Activated CD8-positive, alpha-beta T cell treated with anti-CD3 and anti-CD28 coated beads for 36 hours (primary cell): ENCODE measurements around the gene TNS1. TPM values are rescaled to one million over a fixed set of nuclear protein-coding genes. Genes with fewer than 3 reads are reported as not detected.

Experiments used
- ATAC-seq: fragments of 200-7000 bp; cut with Tn5 transposase; one replicate; pipeline ENCODE4 v1.10.0; 2021; ENCODE audit warnings: mild to moderate bottlenecking, moderate library complexity
- CTCF ChIA-PET: fragments of 350-600 bp; sonication (Branson Sonifier 250); formaldehyde crosslinking; loops from one replicate; lab custom pipeline; 2021; ENCODE audit warnings: antibody characterized with exemption; lab: Charles Lee
- POLR2A ChIA-PET: fragments of 350-600 bp; sonication (Branson Sonifier 250); formaldehyde crosslinking; loops from one replicate; lab custom pipeline; 2021; ENCODE audit warnings: antibody characterized with exemption; lab: Charles Lee
- DNase-seq: peaks from one replicate; pipeline ENCODE4 v3.0.0-alpha.2; 2020
- H3K27ac Mint-ChIP-seq: one replicate; pipeline ENCODE4 v1.8.0; 2021; ENCODE audit warnings: mild to moderate bottlenecking, mixed read lengths
- H3K27me3 Mint-ChIP-seq: one replicate; pipeline ENCODE4 v1.8.0; 2021; ENCODE audit warnings: mixed read lengths
- H3K36me3 Mint-ChIP-seq: one replicate; pipeline ENCODE4 v1.8.0; 2021; ENCODE audit warnings: low read depth, mixed read lengths
- H3K4me1 Mint-ChIP-seq: one replicate; pipeline ENCODE4 v1.8.0; 2021; ENCODE audit warnings: low read depth, mixed read lengths
- H3K4me3 Mint-ChIP-seq: one replicate; pipeline ENCODE4 v1.8.0; 2021; ENCODE audit warnings: mild to moderate bottlenecking, moderate library complexity, mixed read lengths
- H3K9me3 Mint-ChIP-seq: one replicate; pipeline ENCODE4 v1.8.0; 2021; ENCODE audit warnings: mixed read lengths
- intact Hi-C: fragments of 100-400 bp; cut with micrococcal nuclease; formaldehyde crosslinking; loops from one replicate; pipeline ENCODE4 v1.10.0; 2022
- total RNA-seq, 2 experiments: library from RNA; stranded (reverse); gene quantifications; one replicate each; pipeline ENCODE4 v1.2.3, GENCODE V29; 2021
- TF ChIP-seq, protein P1 (sequence below): fragments of 200-600 bp; IDR thresholded peaks from one replicate; pipeline ENCODE4 v1.8.0; 2022; ENCODE audit warnings: antibody characterized with exemption, mild to moderate bottlenecking

Gene TNS1
- total RNA-seq, 2 experiments from 2014 or later = 1.8 to 2.0 TPM

GRCh38 chr2:217853301-217853881 is 149.4 kb downstream of the TNS1 start:
- ChIA-PET CTCF (interaction anchor here (2.7 kb wide), 1 partner anchor 33 kb away, joined by 9 read pairs; no protein-coding TSS in a partner anchor), POLR2A (interaction anchor here (0.7 kb wide), 1 partner anchor 20 kb away, joined by 3 read pairs; no protein-coding TSS in a partner anchor)
- intact Hi-C loops = no loop called here
- no peak overlapping the region for H3K27ac Mint-ChIP-seq
- no peaks in the 10 kb centered on the region for H3K27me3 Mint-ChIP-seq
- no peaks in the 10 kb centered on the region for H3K4me1 Mint-ChIP-seq
- no peaks in the 10 kb centered on the region for H3K36me3 Mint-ChIP-seq
- DNase-seq = no peak
- no peak overlapping the region for H3K4me3 Mint-ChIP-seq
- H3K9me3 Mint-ChIP-seq = no peaks in the 10 kb centered on the region
- no peak for ATAC-seq
- TF ChIP-seq, protein P1, sequence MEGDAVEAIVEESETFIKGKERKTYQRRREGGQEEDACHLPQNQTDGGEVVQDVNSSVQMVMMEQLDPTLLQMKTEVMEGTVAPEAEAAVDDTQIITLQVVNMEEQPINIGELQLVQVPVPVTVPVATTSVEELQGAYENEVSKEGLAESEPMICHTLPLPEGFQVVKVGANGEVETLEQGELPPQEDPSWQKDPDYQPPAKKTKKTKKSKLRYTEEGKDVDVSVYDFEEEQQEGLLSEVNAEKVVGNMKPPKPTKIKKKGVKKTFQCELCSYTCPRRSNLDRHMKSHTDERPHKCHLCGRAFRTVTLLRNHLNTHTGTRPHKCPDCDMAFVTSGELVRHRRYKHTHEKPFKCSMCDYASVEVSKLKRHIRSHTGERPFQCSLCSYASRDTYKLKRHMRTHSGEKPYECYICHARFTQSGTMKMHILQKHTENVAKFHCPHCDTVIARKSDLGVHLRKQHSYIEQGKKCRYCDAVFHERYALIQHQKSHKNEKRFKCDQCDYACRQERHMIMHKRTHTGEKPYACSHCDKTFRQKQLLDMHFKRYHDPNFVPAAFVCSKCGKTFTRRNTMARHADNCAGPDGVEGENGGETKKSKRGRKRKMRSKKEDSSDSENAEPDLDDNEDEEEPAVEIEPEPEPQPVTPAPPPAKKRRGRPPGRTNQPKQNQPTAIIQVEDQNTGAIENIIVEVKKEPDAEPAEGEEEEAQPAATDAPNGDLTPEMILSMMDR = no peak

DNA sequence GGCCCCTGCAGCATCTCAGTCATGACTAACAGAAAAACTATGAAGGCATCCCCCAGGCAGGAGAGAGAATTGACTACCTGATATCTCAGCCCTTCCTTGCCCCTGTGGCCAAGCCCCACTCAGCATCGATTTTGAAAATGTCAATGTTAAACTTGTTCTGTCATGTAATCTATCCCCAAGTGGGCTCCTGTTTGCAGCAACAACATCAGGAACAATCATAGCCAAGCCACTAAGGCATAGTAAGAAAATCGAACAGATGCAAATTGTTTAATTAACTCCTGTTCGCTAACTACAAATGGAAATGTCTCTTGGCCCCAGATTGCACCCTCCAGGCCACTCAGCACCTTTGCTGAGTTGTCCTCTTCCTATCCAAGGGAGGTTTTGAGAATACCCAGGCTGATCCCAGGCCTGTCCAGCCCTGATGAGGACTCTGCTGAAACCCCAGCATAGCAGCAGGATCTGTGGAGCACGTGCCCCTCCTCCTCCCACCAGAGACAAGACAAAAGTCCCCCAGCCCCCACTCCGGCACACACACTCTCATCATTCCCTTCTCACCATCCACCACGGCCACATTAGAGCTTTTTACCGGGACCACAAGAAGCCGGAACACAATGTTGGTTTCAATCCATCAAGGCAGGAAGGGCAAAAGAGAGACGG is 150.1 kb downstream of the TNS1 start:
- Mint-ChIP-seq H3K27ac (no peak overlapping the region), H3K4me3 (no peak overlapping the region), H3K4me1 (no peaks in the 10 kb centered on the region), H3K36me3 (no peaks in the 10 kb centered on the region), H3K27me3 (no peaks in the 10 kb centered on the region), H3K9me3 (no peaks in the 10 kb centered on the region)
- no peak for ATAC-seq
- TF ChIP-seq, protein P1 = no peak
- intact Hi-C loops = no loop called here
- POLR2A ChIA-PET = no interaction called here
- no peak for DNase-seq
- CTCF ChIA-PET = interaction anchor here (2.7 kb wide), 1 partner anchor 34 kb away, joined by 9 read pairs; no protein-coding TSS in a partner anchor

GRCh38 chr2:217851191-217852020 is 151.4 kb downstream of the TNS1 start:
- no peak for ATAC-seq
- CTCF ChIA-PET = interaction anchor here (2.7 kb wide), 1 partner anchor 35 kb away, joined by 9 read pairs; no protein-coding TSS in a partner anchor
- no peaks in the 10 kb centered on the region for H3K36me3 Mint-ChIP-seq

GRCh38 chr2:217849154-217849975 is 153.4 kb downstream of the TNS1 start:
- H3K9me3 Mint-ChIP-seq = no peaks in the 10 kb centered on the region
- ChIA-PET POLR2A (no interaction called here), CTCF (no interaction called here)
- ATAC-seq (no peak), DNase-seq (no peak)
- H3K27me3 Mint-ChIP-seq = no peaks in the 10 kb centered on the region
- no peak overlapping the region for H3K27ac Mint-ChIP-seq
- intact Hi-C loops = no loop called here
- H3K4me1 Mint-ChIP-seq = no peaks in the 10 kb centered on the region
- TF ChIP-seq, protein P1 = no peak
- no peaks in the 10 kb centered on the region for H3K36me3 Mint-ChIP-seq
- no peak overlapping the region for H3K4me3 Mint-ChIP-seq

More at GRCh38 chr2:217851191-217852020, 151.4 kb downstream of the TNS1 start:
- Mint-ChIP-seq H3K9me3 (no peaks in the 10 kb centered on the region), H3K4me1 (no peaks in the 10 kb centered on the region), H3K4me3 (no peak overlapping the region), H3K27ac (no peak overlapping the region), H3K27me3 (no peaks in the 10 kb centered on the region)
- POLR2A ChIA-PET = no interaction called here
- TF ChIP-seq, protein P1 = no peak
- intact Hi-C loops = no loop called here
- no peak for DNase-seq
